Fibroblast of lung (primary cell): ENCODE measurements around the gene NUDT22.

Experiments used
- EZH2 ChIP-seq: IDR thresholded peaks from 2 replicates; pipeline ENCODE4 v1.5.1; 2012; ENCODE audit warnings: low read length, control low read depth, mild to moderate bottlenecking; ENCODE audit errors: missing control alignments
- TF ChIP-seq, protein P1 (sequence below), 2 donors: IDR thresholded peaks in 1 of 2; conservative IDR thresholded peaks in 1 of 2; 1 replicate in 1 of 2; 2 replicates in 1 of 2; pipeline ENCODE4 v1.5.1; 2011 to 2012; ENCODE audit warnings: low read length in 2 of 2, control low read depth in 1 of 2, inconsistent platforms in 1 of 2, low read depth in 1 of 2, mild to moderate bottlenecking in 1 of 2

DNA sequence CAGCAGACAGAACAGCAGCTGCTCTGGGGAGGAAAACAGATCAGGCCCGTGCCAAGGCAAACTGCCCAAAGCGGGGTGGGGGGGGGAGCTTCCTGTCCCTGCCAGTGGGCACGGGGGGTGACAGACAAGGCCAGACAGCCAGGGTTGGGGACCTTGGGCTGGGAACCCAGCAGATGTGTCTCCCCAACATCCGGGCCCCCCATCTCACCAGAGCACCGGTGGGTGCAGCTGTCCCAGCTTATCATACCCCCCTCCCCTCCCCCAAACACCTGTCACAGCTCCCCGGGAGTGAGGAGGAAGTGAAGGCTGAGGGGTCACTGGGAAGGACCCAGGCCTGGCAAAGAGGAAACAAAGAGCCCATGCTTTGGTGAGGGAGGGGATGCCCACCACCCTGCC lies 19.3 kb downstream of the NUDT22 start:
- TF ChIP-seq, protein P1, sequence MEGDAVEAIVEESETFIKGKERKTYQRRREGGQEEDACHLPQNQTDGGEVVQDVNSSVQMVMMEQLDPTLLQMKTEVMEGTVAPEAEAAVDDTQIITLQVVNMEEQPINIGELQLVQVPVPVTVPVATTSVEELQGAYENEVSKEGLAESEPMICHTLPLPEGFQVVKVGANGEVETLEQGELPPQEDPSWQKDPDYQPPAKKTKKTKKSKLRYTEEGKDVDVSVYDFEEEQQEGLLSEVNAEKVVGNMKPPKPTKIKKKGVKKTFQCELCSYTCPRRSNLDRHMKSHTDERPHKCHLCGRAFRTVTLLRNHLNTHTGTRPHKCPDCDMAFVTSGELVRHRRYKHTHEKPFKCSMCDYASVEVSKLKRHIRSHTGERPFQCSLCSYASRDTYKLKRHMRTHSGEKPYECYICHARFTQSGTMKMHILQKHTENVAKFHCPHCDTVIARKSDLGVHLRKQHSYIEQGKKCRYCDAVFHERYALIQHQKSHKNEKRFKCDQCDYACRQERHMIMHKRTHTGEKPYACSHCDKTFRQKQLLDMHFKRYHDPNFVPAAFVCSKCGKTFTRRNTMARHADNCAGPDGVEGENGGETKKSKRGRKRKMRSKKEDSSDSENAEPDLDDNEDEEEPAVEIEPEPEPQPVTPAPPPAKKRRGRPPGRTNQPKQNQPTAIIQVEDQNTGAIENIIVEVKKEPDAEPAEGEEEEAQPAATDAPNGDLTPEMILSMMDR (conservative IDR thresholded peaks at IDR 0.05 in 1 of 2, IDR thresholded peaks at IDR 0.05 in 1 of 2; ENCODE audit: low read depth in 1 of 2, low read length in 2 of 2), result no peak
- no peak for TF ChIP-seq EZH2
